KBM-7 (cell line): ENCODE measurements around the gene EXOC7.

Experiments used
- DNase-seq: peaks from one replicate; pipeline ENCODE4 v3.0.0-alpha.2; 2015
- in situ Hi-C: fragments of 300-500 bp; cut with MboI; formaldehyde crosslinking; loops from 2 replicates; pipeline ENCODE4 v1.14.3; 2020; ENCODE audit warnings: low sequenced_read_pairs, low pct_unique_long_range_greater_than_20kb, mixed read lengths

Gene EXOC7

GRCh38 chr17:76123749-76124581, 20.4 kb upstream of the EXOC7 start:
- no peak for DNase-seq
- in situ Hi-C loops = loop anchor here (10.0 kb wide), 1 partner anchor 151 kb away; no protein-coding TSS in a partner anchor

- DNase-seq = no peak
- in situ Hi-C loops = loop anchor here (10.0 kb wide), 1 partner anchor 152 kb away; no protein-coding TSS in a partner anchor
Measured at GRCh38 chr17:76123191-76123499, 19.6 kb upstream of the EXOC7 start.

- in situ Hi-C loops = loop anchor here (10.0 kb wide), 1 partner anchor 152 kb away; no protein-coding TSS in a partner anchor
- no peak for DNase-seq
Measured at GRCh38 chr17:76122431-76123190, 19.0 kb upstream of the EXOC7 start.

GRCh38 chr17:76121932-76122430, 18.4 kb upstream of the EXOC7 start:
- in situ Hi-C loops = loop anchor here (10.0 kb wide), 1 partner anchor 153 kb away; no protein-coding TSS in a partner anchor
- no peak for DNase-seq

- DNase-seq = no peak
- in situ Hi-C loops = loop anchor here (10.0 kb wide), 1 partner anchor 154 kb away; no protein-coding TSS in a partner anchor
Measured at GRCh38 chr17:76120658-76121008, 17.0 kb upstream of the EXOC7 start.

GRCh38 chr17:76119409-76120371, 16.1 kb upstream of the EXOC7 start:
- no peak for DNase-seq
- in situ Hi-C loops = loop anchor here (10.0 kb wide), 1 partner anchor 155 kb away; no protein-coding TSS in a partner anchor

GRCh38 chr17:76115138-76115754, 11.7 kb upstream of the EXOC7 start:
- DNase-seq = no peak
- in situ Hi-C loops = no loop called here

GRCh38 chr17:76111956-76112355, 8.4 kb upstream of the EXOC7 start:
- DNase-seq = no peak
- in situ Hi-C loops = no loop called here

GRCh38 chr17:76107509-76107908, 3.9 kb upstream of the EXOC7 start:
- in situ Hi-C loops = no loop called here
- DNase-seq = peak; percentile 26

- peak; percentile 17 for DNase-seq
- in situ Hi-C loops = no loop called here
Measured at GRCh38 chr17:76106703-76107102, 3.1 kb upstream of the EXOC7 start.

GRCh38 chr17:76104896-76105231, 1.3 kb upstream of the EXOC7 start:
- DNase-seq = no peak
- in situ Hi-C loops = no loop called here

- in situ Hi-C loops = no loop called here
- no peak for DNase-seq
Measured at GRCh38 chr17:76104140-76104895, 731 bp upstream of the EXOC7 start.

- in situ Hi-C loops = no loop called here
- DNase-seq = no peak
Measured at GRCh38 chr17:76102944-76103273, 678 bp downstream of the EXOC7 start.

- DNase-seq = no peak
- in situ Hi-C loops = no loop called here
Measured at GRCh38 chr17:76097716-76098295, 5.8 kb downstream of the EXOC7 start.

GRCh38 chr17:76095943-76096342, 7.6 kb downstream of the EXOC7 start:
- no peak for DNase-seq
- in situ Hi-C loops = no loop called here

GRCh38 chr17:76094046-76094445, 9.5 kb downstream of the EXOC7 start:
- in situ Hi-C loops = no loop called here

GRCh38 chr17:76092526-76093413, 10.8 kb downstream of the EXOC7 start:
- in situ Hi-C loops = no loop called here
- no peak for DNase-seq

More at GRCh38 chr17:76094046-76094445, 9.5 kb downstream of the EXOC7 start:
- no peak for DNase-seq
